ENCODE measurements around the gene ASXL1. TPM values are rescaled to one million over a fixed set of nuclear protein-coding genes. Genes with fewer than 3 reads are reported as not detected.

ASXL1 gene
- total RNA-seq, 4 donors from 2014 or later: 43.5 to 79.8 (median 58.4) TPM

GRCh38 chr20:32449890-32450401 lies 91.8 kb downstream of the ASXL1 start:
- WGBS, 2 donors (ENCODE audit: low coverage in 1 of 2): 40 to 53% methylated on average over 2 to 4 of the region's 8 CpGs
- H3K27me3 ChIP-seq: no peaks in the 10 kb centered on the region
- H3K4me1 ChIP-seq: peaks cover 0 to 62% (median 17%) of the 10 kb centered on the region in 3 donors
- no peak overlapping the region for H3K4me3 ChIP-seq
- peaks cover 0 to 82% of the 10 kb centered on the region in 2 donors for H3K36me3 ChIP-seq
- TF ChIP-seq POLR2A (IDR thresholded peaks at IDR 0.05) (no peak), CTCF (IDR thresholded peaks at IDR 0.05) (no peak), POLR2AphosphoS5 (IDR thresholded peaks at IDR 0.05) (no peak), EP300 (IDR thresholded peaks at IDR 0.05) (no peak)
- peak; percentile 4 for ATAC-seq
- H3K27ac ChIP-seq: peak overlapping the region in 2 of 4 donors; percentile 12 to 59
- no peaks in the 10 kb centered on the region for H3K9me3 ChIP-seq

DNA sequence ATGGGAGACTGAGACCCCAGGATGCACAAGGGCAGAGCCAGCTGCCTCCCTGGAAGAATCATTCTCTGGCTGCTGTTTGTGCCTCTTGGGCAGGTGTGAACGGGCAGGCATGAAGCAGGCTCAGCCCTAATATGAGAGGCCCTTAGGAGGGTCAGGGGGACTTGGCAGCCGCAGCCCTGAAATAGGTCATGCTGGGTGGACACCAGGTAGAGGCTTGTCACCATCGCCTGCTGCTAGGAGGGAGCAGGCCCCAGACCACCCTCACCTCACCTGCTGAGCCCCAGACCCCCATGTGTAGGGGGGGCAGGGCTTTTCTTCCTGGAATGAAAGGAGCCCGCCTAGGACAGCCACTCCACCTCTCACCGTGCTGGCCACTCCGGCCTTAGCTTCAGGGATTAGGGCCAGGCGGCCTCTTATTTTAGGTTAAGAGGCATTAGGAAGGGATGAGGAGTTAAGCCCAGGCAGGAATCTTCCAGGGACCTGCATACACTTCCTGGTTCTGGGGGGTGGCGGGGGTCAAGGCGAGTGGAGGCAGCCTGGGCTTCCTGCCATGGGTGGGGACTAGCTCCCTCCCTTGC lies 92.4 kb downstream of the ASXL1 start:
- TF ChIP-seq EP300 (IDR thresholded peaks at IDR 0.05): no peak
- no peak for TF ChIP-seq POLR2A (IDR thresholded peaks at IDR 0.05)
- no peak for TF ChIP-seq CTCF (IDR thresholded peaks at IDR 0.05)
- TF ChIP-seq POLR2AphosphoS5 (IDR thresholded peaks at IDR 0.05): no peak
- no peak overlapping the region for H3K4me3 ChIP-seq
- ATAC-seq: no peak
- peaks cover 0 to 65% (median 17%) of the 10 kb centered on the region in 3 donors for H3K4me1 ChIP-seq
- no peaks in the 10 kb centered on the region for H3K27me3 ChIP-seq
- 80% methylated on average over 3 of the region's 9 CpGs; no CpG with 5 or more reads in 1 of the 2 donors for WGBS, 2 donors (ENCODE audit: low coverage in 1 of 2)
- no peaks in the 10 kb centered on the region for H3K9me3 ChIP-seq
- H3K27ac ChIP-seq: peak overlapping the region in 3 of 4 donors; percentile 12 to 59 (median 31)
- peaks cover 0 to 82% of the 10 kb centered on the region in 2 donors for H3K36me3 ChIP-seq

- no peak overlapping the region for H3K4me3 ChIP-seq
- no peaks in the 10 kb centered on the region for H3K9me3 ChIP-seq
- TF ChIP-seq CTCF (IDR thresholded peaks at IDR 0.05) (no peak), POLR2A (IDR thresholded peaks at IDR 0.05) (no peak), EP300 (IDR thresholded peaks at IDR 0.05) (no peak)
- WGBS, 2 donors (ENCODE audit: low coverage in 1 of 2): no CpG with 5 or more reads among the region's 8 CpGs
- peak overlapping the region in 1 of 4 donors; percentile 12 for H3K27ac ChIP-seq
- peaks cover 0 to 58% (median 18%) of the 10 kb centered on the region in 3 donors for H3K4me1 ChIP-seq
- no peak for ATAC-seq
- no peaks in the 10 kb centered on the region for H3K27me3 ChIP-seq
- H3K36me3 ChIP-seq: peaks cover 0 to 81% of the 10 kb centered on the region in 2 donors
These were observed 93.2 kb downstream of the ASXL1 start for GRCh38 chr20:32451340-32451681.

- Histone ChIP-seq H3K27me3 (no peaks in the 10 kb centered on the region), H3K4me1 (peaks cover 0 to 61% (median 24%) of the 10 kb centered on the region in 3 donors), H3K9me3 (no peaks in the 10 kb centered on the region), H3K36me3 (peaks cover 0 to 75% of the 10 kb centered on the region in 2 donors), H3K4me3 (no peak overlapping the region), H3K27ac (no peak overlapping the region)
- WGBS, 2 donors (ENCODE audit: low coverage in 1 of 2): 60 to 67% methylated on average over 1 to 6 of the region's 27 CpGs
- ATAC-seq: no peak
- no peak for TF ChIP-seq POLR2AphosphoS5 (IDR thresholded peaks at IDR 0.05)
- no peak for TF ChIP-seq EP300 (IDR thresholded peaks at IDR 0.05)
- no peak for TF ChIP-seq POLR2A (IDR thresholded peaks at IDR 0.05)
- no peak for TF ChIP-seq CTCF (IDR thresholded peaks at IDR 0.05)
These were observed 93.7 kb downstream of the ASXL1 start for GRCh38 chr20:32451682-32452461.

Data from gastroesophageal sphincter (tissue), 4 donors.